SK-N-SH treated with all-trans-retinoic acid at 6 μM for 48 hours (cell line): ENCODE data around the gene SH3RF2.

Experiments used
- ESRRG ChIP-seq: fragments of 250-450 bp; sonication (Bioruptor Pico); IDR thresholded peaks from 2 replicates; pipeline ENCODE4 v1.6.1; 2021; ENCODE audit warnings: mild to moderate bottlenecking
- GLIS3 ChIP-seq: fragments of 250-450 bp; sonication (Bioruptor Pico); IDR thresholded peaks from 2 replicates; pipeline ENCODE4 v1.5.0; 2020; ENCODE audit warnings: mild to moderate bottlenecking, moderate library complexity
- OSR1 ChIP-seq: fragments of 250-450 bp; sonication (Bioruptor Pico); IDR thresholded peaks from 2 replicates; pipeline ENCODE4 v1.8.0; 2022; ENCODE audit warnings: moderate library complexity, mild to moderate bottlenecking, inconsistent platforms
- PPARA ChIP-seq: fragments of 250-450 bp; sonication (Bioruptor Pico); IDR thresholded peaks from 2 replicates; pipeline ENCODE4 v1.5.0; 2020; ENCODE audit warnings: mild to moderate bottlenecking, borderline replicate concordance
- SNAI2 ChIP-seq: fragments of 250-450 bp; sonication (Bioruptor Pico); IDR thresholded peaks from 2 replicates; pipeline ENCODE4 v1.5.0; 2020; ENCODE audit warnings: mild to moderate bottlenecking, moderate library complexity
- ZC3H10 ChIP-seq: fragments of 250-450 bp; sonication (Bioruptor Pico); IDR thresholded peaks from 2 replicates; pipeline ENCODE4 v1.5.1; 2021; ENCODE audit warnings: mild to moderate bottlenecking, moderate library complexity
- ZFP3 ChIP-seq: fragments of 250-450 bp; sonication (Bioruptor Pico); IDR thresholded peaks from 2 replicates; pipeline ENCODE4 v1.5.0; 2020; ENCODE audit warnings: mild to moderate bottlenecking, moderate library complexity
- ZFP30 ChIP-seq: fragments of 450-650 bp; formaldehyde crosslinking; IDR thresholded peaks from 2 replicates; pipeline ENCODE4 v1.5.0; 2022; ENCODE audit warnings: mild to moderate bottlenecking, moderate library complexity
- ZNF8 ChIP-seq: fragments of 450-650 bp; formaldehyde crosslinking; IDR thresholded peaks from 2 replicates; pipeline ENCODE4 v1.5.0; 2020; ENCODE audit warnings: mild to moderate bottlenecking, moderate library complexity
- TF ChIP-seq, protein P1 (sequence below): fragments of 250-450 bp; sonication (Bioruptor Pico); IDR thresholded peaks from 2 replicates; pipeline ENCODE4 v1.8.0; 2021; ENCODE audit warnings: low read depth, mild to moderate bottlenecking, moderate library complexity, borderline replicate concordance
- TF ChIP-seq, protein P2 (sequence below): fragments of 250-450 bp; sonication (Bioruptor Pico); IDR thresholded peaks from 2 replicates; pipeline ENCODE4 v1.5.1; 2021; ENCODE audit warnings: mild to moderate bottlenecking, moderate library complexity

- TF ChIP-seq OSR1 (CRISPR knock-in tag): no peak
- no peak for TF ChIP-seq ZC3H10 (CRISPR knock-in tag)
- no peak for TF ChIP-seq GLIS3 (CRISPR knock-in tag)
- TF ChIP-seq ZNF8 (CRISPR knock-in tag): no peak
- no peak for TF ChIP-seq ZFP3 (CRISPR knock-in tag)
- TF ChIP-seq, protein P1, sequence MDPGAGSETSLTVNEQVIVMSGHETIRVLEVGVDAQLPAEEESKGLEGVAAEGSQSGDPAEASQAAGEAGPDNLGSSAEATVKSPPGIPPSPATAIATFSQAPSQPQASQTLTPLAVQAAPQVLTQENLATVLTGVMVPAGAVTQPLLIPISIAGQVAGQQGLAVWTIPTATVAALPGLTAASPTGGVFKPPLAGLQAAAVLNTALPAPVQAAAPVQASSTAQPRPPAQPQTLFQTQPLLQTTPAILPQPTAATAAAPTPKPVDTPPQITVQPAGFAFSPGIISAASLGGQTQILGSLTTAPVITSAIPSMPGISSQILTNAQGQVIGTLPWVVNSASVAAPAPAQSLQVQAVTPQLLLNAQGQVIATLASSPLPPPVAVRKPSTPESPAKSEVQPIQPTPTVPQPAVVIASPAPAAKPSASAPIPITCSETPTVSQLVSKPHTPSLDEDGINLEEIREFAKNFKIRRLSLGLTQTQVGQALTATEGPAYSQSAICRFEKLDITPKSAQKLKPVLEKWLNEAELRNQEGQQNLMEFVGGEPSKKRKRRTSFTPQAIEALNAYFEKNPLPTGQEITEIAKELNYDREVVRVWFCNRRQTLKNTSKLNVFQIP (CRISPR knock-in tag): no peak
- TF ChIP-seq PPARA (CRISPR knock-in tag): no peak
- TF ChIP-seq, protein P2, sequence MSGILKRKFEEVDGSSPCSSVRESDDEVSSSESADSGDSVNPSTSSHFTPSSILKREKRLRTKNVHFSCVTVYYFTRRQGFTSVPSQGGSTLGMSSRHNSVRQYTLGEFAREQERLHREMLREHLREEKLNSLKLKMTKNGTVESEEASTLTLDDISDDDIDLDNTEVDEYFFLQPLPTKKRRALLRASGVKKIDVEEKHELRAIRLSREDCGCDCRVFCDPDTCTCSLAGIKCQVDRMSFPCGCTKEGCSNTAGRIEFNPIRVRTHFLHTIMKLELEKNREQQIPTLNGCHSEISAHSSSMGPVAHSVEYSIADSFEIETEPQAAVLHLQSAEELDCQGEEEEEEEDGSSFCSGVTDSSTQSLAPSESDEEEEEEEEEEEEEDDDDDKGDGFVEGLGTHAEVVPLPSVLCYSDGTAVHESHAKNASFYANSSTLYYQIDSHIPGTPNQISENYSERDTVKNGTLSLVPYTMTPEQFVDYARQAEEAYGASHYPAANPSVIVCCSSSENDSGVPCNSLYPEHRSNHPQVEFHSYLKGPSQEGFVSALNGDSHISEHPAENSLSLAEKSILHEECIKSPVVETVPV: no peak
- no peak for TF ChIP-seq ZFP30 (CRISPR knock-in tag)
- no peak for TF ChIP-seq ESRRG (CRISPR knock-in tag)
- no peak for TF ChIP-seq SNAI2 (CRISPR knock-in tag)
Measured at GRCh38 chr5:145925353-145925752, 11.0 kb upstream of the SH3RF2 start.
